Endothelial cell (in vitro differentiated cells): ENCODE measurements around the gene SMIM13. TPM values are rescaled to one million over a fixed set of nuclear protein-coding genes. Genes with fewer than 3 reads are reported as not detected.

Experiments used
- DNase-seq: peaks from one replicate; pipeline ENCODE4 v3.0.0; 2021; ENCODE audit warnings: low spot score
- H3K27ac Mint-ChIP-seq: one replicate; pipeline ENCODE4 v1.8.0; 2021; ENCODE audit warnings: mixed read lengths, inconsistent platforms; ENCODE audit not compliant: unreplicated experiment
- H3K27me3 Mint-ChIP-seq: one replicate; pipeline ENCODE4 v1.8.0; 2021; ENCODE audit warnings: mild to moderate bottlenecking, moderate library complexity, mixed read lengths, inconsistent platforms; ENCODE audit not compliant: unreplicated experiment
- H3K36me3 Mint-ChIP-seq: one replicate; pipeline ENCODE4 v1.8.0; 2021; ENCODE audit warnings: mild to moderate bottlenecking, low read depth, mixed read lengths, inconsistent platforms; ENCODE audit not compliant: unreplicated experiment
- H3K4me1 Mint-ChIP-seq: one replicate; pipeline ENCODE4 v1.8.0; 2021; ENCODE audit warnings: mild to moderate bottlenecking, mixed read lengths, inconsistent platforms; ENCODE audit not compliant: unreplicated experiment
- H3K4me3 Mint-ChIP-seq: one replicate; pipeline ENCODE4 v1.8.0; 2021; ENCODE audit warnings: mild to moderate bottlenecking, mixed read lengths, inconsistent platforms; ENCODE audit not compliant: unreplicated experiment
- H3K9me3 Mint-ChIP-seq: one replicate; pipeline ENCODE4 v1.8.0; 2021; ENCODE audit warnings: mixed read lengths, inconsistent platforms; ENCODE audit not compliant: unreplicated experiment
- total RNA-seq: library from RNA; stranded (reverse); fragmentation: NEBNext Ultra II Directional; extraction: Animal tissue kit (Norgen Biotek cat#: 25700); gene quantifications from one replicate; pipeline ENCODE4 v1.2.1, GENCODE V29; 2021; ENCODE audit not compliant: unreplicated experiment
- TF ChIP-seq, protein P1 (sequence below): fragments of 200-600 bp; sonication (generic); IDR thresholded peaks from one replicate; pipeline ENCODE4 v1.5.0; 2021; ENCODE audit warnings: antibody characterized with exemption; ENCODE audit not compliant: unreplicated experiment

The SMIM13 gene
- total RNA-seq, 1 donor from 2014 or later = 8.7 TPM

DNA sequence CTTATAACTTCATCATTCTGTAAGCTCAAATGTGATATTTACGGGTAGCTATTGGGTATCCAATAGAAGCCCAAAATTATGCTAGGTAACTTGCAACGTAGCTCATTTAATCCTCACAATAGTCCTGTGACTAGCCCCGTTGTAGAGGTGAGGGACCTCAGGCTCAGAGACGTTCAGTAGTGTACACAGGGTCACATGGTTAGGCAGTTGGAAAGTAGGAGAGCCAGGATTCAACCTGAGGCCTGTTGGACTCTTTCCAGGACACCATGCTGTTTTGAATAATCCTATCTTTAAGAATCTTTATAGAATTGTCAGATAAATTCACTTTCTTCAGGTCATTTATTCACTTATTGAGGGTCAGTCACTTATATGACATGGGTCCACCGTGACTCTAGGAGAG is 40.3 kb upstream of the SMIM13 start:
- no peak for DNase-seq

DNA sequence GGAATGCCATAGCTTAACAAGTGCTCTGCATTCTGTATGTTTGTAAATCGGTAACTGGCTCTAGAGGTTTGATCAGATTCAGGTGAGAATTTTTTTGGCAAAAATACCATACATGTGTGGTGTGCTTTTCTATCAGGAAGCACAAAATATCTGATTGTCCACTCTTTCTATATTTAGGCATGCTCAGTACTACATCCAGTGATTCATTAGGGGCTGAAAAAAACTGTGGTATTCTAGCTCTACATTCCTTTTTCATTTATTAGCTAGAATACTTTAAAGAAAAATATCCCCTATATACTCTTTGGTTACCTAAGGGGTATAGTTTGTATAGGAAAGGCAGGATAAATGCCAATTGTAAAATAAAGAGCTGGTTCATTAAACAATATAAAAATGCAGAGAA is 38.9 kb upstream of the SMIM13 start:
- no peak overlapping the region for H3K4me3 Mint-ChIP-seq
- H3K27me3 Mint-ChIP-seq = no peaks in the 10 kb centered on the region
- no peak overlapping the region for H3K27ac Mint-ChIP-seq
- no peaks in the 10 kb centered on the region for H3K9me3 Mint-ChIP-seq
- TF ChIP-seq, protein P1, sequence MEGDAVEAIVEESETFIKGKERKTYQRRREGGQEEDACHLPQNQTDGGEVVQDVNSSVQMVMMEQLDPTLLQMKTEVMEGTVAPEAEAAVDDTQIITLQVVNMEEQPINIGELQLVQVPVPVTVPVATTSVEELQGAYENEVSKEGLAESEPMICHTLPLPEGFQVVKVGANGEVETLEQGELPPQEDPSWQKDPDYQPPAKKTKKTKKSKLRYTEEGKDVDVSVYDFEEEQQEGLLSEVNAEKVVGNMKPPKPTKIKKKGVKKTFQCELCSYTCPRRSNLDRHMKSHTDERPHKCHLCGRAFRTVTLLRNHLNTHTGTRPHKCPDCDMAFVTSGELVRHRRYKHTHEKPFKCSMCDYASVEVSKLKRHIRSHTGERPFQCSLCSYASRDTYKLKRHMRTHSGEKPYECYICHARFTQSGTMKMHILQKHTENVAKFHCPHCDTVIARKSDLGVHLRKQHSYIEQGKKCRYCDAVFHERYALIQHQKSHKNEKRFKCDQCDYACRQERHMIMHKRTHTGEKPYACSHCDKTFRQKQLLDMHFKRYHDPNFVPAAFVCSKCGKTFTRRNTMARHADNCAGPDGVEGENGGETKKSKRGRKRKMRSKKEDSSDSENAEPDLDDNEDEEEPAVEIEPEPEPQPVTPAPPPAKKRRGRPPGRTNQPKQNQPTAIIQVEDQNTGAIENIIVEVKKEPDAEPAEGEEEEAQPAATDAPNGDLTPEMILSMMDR = no peak
- H3K4me1 Mint-ChIP-seq = no peaks in the 10 kb centered on the region
- DNase-seq = no peak
- H3K36me3 Mint-ChIP-seq = no peaks in the 10 kb centered on the region

More for the DNA sequence above, 40.3 kb upstream of the SMIM13 start:
- Mint-ChIP-seq H3K9me3 (no peaks in the 10 kb centered on the region), H3K27me3 (no peaks in the 10 kb centered on the region), H3K36me3 (no peaks in the 10 kb centered on the region), H3K4me1 (no peaks in the 10 kb centered on the region), H3K4me3 (no peak overlapping the region), H3K27ac (no peak overlapping the region)
- TF ChIP-seq, protein P1 = no peak

DNA sequence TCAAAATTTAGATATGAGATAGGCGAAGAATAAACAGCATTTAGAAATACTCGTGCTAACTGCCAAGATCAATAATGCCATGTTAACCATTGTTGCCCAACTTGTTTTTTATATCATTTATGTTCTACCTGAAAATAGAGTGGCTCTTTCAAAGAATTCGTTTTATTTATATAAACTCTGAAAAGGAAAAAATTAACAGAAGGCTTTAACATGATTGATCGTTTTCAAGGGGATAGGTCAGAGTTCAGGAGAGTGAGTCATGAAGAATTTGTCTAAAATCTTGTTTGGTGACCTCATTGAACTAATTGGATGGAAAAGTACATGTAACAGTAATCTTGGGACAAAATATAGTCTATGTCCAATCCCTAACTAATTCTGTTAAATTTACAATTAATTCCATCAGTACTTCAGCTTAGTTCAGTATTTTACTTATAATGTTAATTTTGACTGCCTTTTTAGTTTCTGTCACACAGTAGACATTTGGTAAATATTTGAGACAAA is 38.5 kb upstream of the SMIM13 start:
- no peak overlapping the region for H3K27ac Mint-ChIP-seq
- no peaks in the 10 kb centered on the region for H3K9me3 Mint-ChIP-seq
- no peak overlapping the region for H3K4me3 Mint-ChIP-seq
- H3K27me3 Mint-ChIP-seq = no peaks in the 10 kb centered on the region
- no peak for DNase-seq
- TF ChIP-seq, protein P1 = no peak
- H3K36me3 Mint-ChIP-seq = no peaks in the 10 kb centered on the region
- H3K4me1 Mint-ChIP-seq = no peaks in the 10 kb centered on the region

DNA sequence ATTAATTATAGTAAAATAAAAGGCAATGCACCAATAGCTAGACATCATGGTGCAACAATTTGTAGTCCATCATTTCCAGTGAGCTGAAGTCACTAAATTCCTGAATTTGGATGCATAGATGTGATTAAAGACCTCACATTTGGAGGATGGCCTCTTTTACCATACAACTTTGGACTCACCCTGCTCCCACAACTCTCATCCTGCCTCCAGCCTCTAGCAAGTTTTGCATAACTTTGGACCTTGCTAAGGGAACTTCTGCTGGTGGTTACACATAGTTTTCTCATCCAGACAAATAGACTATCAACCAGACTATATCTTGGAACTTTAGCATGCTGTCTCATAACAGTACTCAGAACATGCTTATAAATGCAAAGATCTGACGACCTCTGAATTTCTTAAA is 36.8 kb upstream of the SMIM13 start:
- Mint-ChIP-seq H3K27ac (no peak overlapping the region), H3K9me3 (no peaks in the 10 kb centered on the region), H3K27me3 (no peaks in the 10 kb centered on the region), H3K4me3 (no peak overlapping the region), H3K36me3 (no peaks in the 10 kb centered on the region), H3K4me1 (no peaks in the 10 kb centered on the region)
- no peak for DNase-seq
- TF ChIP-seq, protein P1 = no peak

DNA sequence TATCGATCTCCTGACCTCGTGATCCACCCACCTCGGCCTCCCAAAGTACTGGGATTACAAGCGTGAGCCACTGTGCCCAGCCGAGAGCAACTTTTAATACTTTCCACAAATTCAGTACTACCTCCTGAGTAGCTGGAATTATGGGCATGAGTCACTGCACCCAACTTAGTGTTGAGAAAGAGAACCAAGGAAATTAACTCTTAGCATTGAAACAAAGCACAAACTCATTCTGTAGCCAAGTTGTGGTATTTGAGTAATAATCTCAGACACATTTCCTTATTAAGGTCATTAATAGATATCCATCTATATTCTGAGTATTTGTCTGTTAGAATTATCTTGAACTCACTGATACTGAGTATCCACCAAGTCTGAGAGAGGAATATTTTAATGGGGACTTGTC is 35.2 kb upstream of the SMIM13 start:
- no peak for DNase-seq
- H3K4me1 Mint-ChIP-seq = no peaks in the 10 kb centered on the region

More for the DNA sequence above, 35.2 kb upstream of the SMIM13 start:
- H3K9me3 Mint-ChIP-seq = no peaks in the 10 kb centered on the region
- H3K27ac Mint-ChIP-seq = no peak overlapping the region
- TF ChIP-seq, protein P1 = no peak
- H3K27me3 Mint-ChIP-seq = no peaks in the 10 kb centered on the region
- no peaks in the 10 kb centered on the region for H3K36me3 Mint-ChIP-seq
- no peak overlapping the region for H3K4me3 Mint-ChIP-seq
